GM03348 (cell line): ENCODE results near the gene ASPA.
"Not testable (repeated sequence)": the region's sequence is repeated elsewhere in the genome, so short reads cannot be mapped to it uniquely, and the experiment has no call there.

Experiments used
- DNase-seq: peaks from one replicate; pipeline ENCODE4 v3.0.0; 2012; ENCODE audit warnings: low spot score

ASPA gene

GRCh38 chr17:3507869-3508268 is 32.1 kb downstream of the ASPA start:
- no peak for DNase-seq

- no peak for DNase-seq
Measured at GRCh38 chr17:3510090-3510489, 34.3 kb downstream of the ASPA start.

GRCh38 chr17:3511852-3512504 is 36.2 kb downstream of the ASPA start:
- DNase-seq = peak; percentile 67

- DNase-seq = peak; percentile 83
Measured at GRCh38 chr17:3512505-3513171, 36.8 kb downstream of the ASPA start.

GRCh38 chr17:3513305-3514035 is 37.7 kb downstream of the ASPA start:
- DNase-seq = no peak

GRCh38 chr17:3514167-3514566 is 38.4 kb downstream of the ASPA start:
- not testable (repeated sequence) for DNase-seq

GRCh38 chr17:3514873-3515272 is 39.1 kb downstream of the ASPA start:
- no peak for DNase-seq

GRCh38 chr17:3519472-3519871 is 43.7 kb downstream of the ASPA start:
- not testable (repeated sequence) for DNase-seq

- no peak for DNase-seq
Measured at GRCh38 chr17:3524024-3524423, 48.2 kb downstream of the ASPA start.

GRCh38 chr17:3526491-3526890 is 50.7 kb downstream of the ASPA start:
- no peak for DNase-seq

GRCh38 chr17:3526971-3527370 is 51.2 kb downstream of the ASPA start:
- no peak for DNase-seq

GRCh38 chr17:3527468-3527867 is 51.7 kb downstream of the ASPA start:
- no peak for DNase-seq

GRCh38 chr17:3527896-3528295 is 52.1 kb downstream of the ASPA start:
- DNase-seq = no peak

GRCh38 chr17:3528403-3528851 is 52.6 kb downstream of the ASPA start:
- DNase-seq = no peak

GRCh38 chr17:3528880-3529511 is 53.2 kb downstream of the ASPA start:
- DNase-seq = no peak

GRCh38 chr17:3529817-3530741 is 54.3 kb downstream of the ASPA start:
- peak; percentile 57 for DNase-seq

- no peak for DNase-seq
Measured at GRCh38 chr17:3531266-3532101, 55.7 kb downstream of the ASPA start.

- no peak for DNase-seq
Measured at GRCh38 chr17:3532106-3532858, 56.5 kb downstream of the ASPA start.

- DNase-seq = no peak
Measured at GRCh38 chr17:3532859-3533142, 57.0 kb downstream of the ASPA start.

GRCh38 chr17:3533752-3534151 is 58.0 kb downstream of the ASPA start:
- no peak for DNase-seq
